Naive thymus-derived CD8-positive, alpha-beta T cell (primary cell): ENCODE results near the gene MPP3. TPM values are rescaled to one million over a fixed set of nuclear protein-coding genes. Genes with fewer than 3 reads are reported as not detected.
A peak's percentile ranks its signal among the peaks of the same experiment; 100 is the strongest.
"Not testable (repeated sequence)": the region's sequence is repeated elsewhere in the genome, so short reads cannot be mapped to it uniquely, and the experiment has no call there.

Experiments used
- ATAC-seq, 2 donors: fragments of 150-1000 bp; cut with Tn5 transposase in 1 of 2; sonication (Bioruptor Pico), chemical (Tn5 transposase) in 1 of 2; 1 replicate in 1 of 2; 2 replicates in 1 of 2; pipeline ENCODE4 v1.10.0; 2021; ENCODE audit warnings: mild to moderate bottlenecking in 2 of 2, moderate library complexity in 2 of 2
- POLR2A ChIA-PET: fragments of 350-600 bp; sonication (Branson Sonifier 250); formaldehyde crosslinking; loops from one replicate; lab custom pipeline; 2021; ENCODE audit warnings: antibody characterized with exemption; lab: Charles Lee
- DNase-seq, 10 donors: peaks; one replicate each; pipeline versions ENCODE4 v3.0.0 to v3.0.0-alpha.2; 2020 to 2022
- H3K27ac Mint-ChIP-seq, 10 donors: one replicate each; pipeline ENCODE4 v1.8.0; 2020 to 2022; ENCODE audit warnings: mild to moderate bottlenecking in 10 of 10, mixed read lengths in 10 of 10, moderate library complexity in 4 of 10, inconsistent platforms in 1 of 10
- H3K27me3 Mint-ChIP-seq, 5 donors: one replicate each; pipeline ENCODE4 v1.8.0; 2021 to 2022; ENCODE audit warnings: mixed read lengths in 5 of 5
- H3K36me3 Mint-ChIP-seq, 3 donors: one replicate each; pipeline ENCODE4 v1.8.0; 2020 to 2022; ENCODE audit warnings: mixed read lengths in 3 of 3, mild to moderate bottlenecking in 2 of 3, inconsistent platforms in 1 of 3
- H3K4me1 Mint-ChIP-seq, 4 donors: one replicate each; pipeline ENCODE4 v1.8.0; 2021 to 2022; ENCODE audit warnings: mixed read lengths in 4 of 4
- H3K4me3 Mint-ChIP-seq, 10 donors: one replicate each; pipeline ENCODE4 v1.8.0; 2020 to 2022; ENCODE audit warnings: mild to moderate bottlenecking in 10 of 10, mixed read lengths in 10 of 10, moderate library complexity in 6 of 10, inconsistent platforms in 1 of 10
- H3K9me3 Mint-ChIP-seq, 9 donors: one replicate each; pipeline ENCODE4 v1.8.0; 2020 to 2022; ENCODE audit warnings: mixed read lengths in 9 of 9, mild to moderate bottlenecking in 3 of 9, inconsistent platforms in 1 of 9, moderate library complexity in 1 of 9
- polyA plus RNA-seq, 3 donors: library from polyadenylated mRNA; unstranded; fragments of 300-500 nt; fragmentation: Illumina TruSeq; gene quantifications; one replicate each; pipeline ENCODE4 v1.2.3, GENCODE V29; 2021
- total RNA-seq, 8 experiments: library from RNA in 2 of 8; stranded (reverse) in 2 of 8; gene quantifications; one replicate each; pipeline ENCODE4 v1.2.3 and lab custom pipeline; 2021 to 2026

The MPP3 gene
- total and polyA plus RNA-seq, 5 experiments from 2014 or later = 0.16 TPM; not detected in 4

DNA sequence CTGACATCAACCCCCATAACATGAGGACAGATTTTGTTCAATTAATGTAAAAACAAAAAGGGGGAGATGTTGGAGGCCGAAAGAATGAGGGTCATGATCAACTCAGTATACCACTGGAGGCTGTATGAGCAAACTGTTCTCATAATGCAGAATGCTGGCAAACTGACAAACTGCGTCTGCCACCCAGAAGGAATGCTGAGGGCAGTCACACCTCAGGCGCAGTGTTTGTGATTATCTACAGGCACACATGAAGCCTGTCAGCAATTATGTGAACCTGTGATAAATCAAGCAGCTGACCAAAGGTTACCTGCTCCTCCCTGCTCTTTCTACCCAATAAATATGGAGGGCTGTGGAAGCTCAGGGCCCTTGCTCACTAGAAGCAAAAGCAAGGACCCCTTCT is 41.3 kb upstream of the MPP3 start:
- no peak for DNase-seq
- Mint-ChIP-seq H3K4me3 (no peak overlapping the region), H3K27me3 (peaks cover 5 to 12% (median 11%) of the 10 kb centered on the region in 5 donors), H3K36me3 (no peaks in the 10 kb centered on the region), H3K9me3 (peaks cover 0 to 1% (median 0%) of the 10 kb centered on the region in 9 donors), H3K4me1 (peaks cover 0 to 7% (median 0%) of the 10 kb centered on the region in 4 donors), H3K27ac (no peak overlapping the region)
- ATAC-seq = no peak
- POLR2A ChIA-PET = no interaction called here

GRCh38 chr17:43873815-43874214 is 40.9 kb upstream of the MPP3 start:
- POLR2A ChIA-PET = no interaction called here
- no peak for DNase-seq
- Mint-ChIP-seq H3K9me3 (peaks cover 0 to 1% (median 0%) of the 10 kb centered on the region in 9 donors), H3K4me3 (no peak overlapping the region), H3K27ac (peak overlapping the region in 1 of 10 donors; percentile 20), H3K36me3 (no peaks in the 10 kb centered on the region), H3K4me1 (peaks cover 0 to 4% (median 0%) of the 10 kb centered on the region in 4 donors), H3K27me3 (peaks cover 5 to 14% (median 12%) of the 10 kb centered on the region in 5 donors)
- ATAC-seq = no peak

GRCh38 chr17:43873091-43873490 is 40.1 kb upstream of the MPP3 start:
- no peak for ATAC-seq
- POLR2A ChIA-PET = no interaction called here
- Mint-ChIP-seq H3K36me3 (no peaks in the 10 kb centered on the region), H3K9me3 (peaks cover 0 to 1% (median 0%) of the 10 kb centered on the region in 9 donors), H3K4me1 (no peaks in the 10 kb centered on the region), H3K27me3 (peaks cover 11 to 21% (median 18%) of the 10 kb centered on the region in 5 donors), H3K27ac (peak overlapping the region in 1 of 10 donors; percentile 33), H3K4me3 (no peak overlapping the region)
- no peak for DNase-seq

DNA sequence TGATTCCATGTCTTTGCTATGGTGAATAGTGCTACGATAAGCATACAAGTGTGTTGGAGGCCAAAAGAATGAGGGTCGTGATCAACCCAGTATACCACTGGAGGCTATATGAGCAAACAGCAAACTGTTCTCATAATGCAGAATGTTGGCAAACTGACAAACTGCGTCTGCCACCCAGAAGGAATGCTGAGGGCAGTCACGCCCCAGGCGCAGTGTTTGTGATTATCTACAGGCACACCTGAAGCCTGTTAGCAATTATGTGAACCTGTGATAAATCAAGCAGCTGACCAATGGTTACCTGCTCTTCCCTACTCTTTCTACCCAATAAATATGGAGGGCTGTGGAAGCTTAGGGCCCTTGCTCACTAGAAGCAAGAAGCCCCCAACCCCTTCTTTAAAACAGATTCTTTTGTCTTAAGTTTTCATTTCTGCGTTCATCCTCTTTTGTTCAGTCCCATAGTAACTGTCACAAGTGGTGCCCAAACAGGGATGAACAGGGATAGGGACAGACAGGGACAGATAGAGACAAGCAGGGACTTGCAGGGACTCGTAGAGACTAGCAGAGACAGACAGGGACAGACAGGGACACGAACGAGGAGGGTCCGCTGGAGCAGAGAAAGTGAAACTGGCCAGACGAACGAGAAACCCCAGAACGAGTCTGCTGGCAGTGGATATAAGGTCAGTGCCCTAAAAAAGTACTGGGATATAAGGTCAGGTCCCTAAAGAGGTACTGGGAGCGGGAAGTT is 39.2 kb upstream of the MPP3 start:
- ATAC-seq = no peak
- DNase-seq = no peak
- H3K27me3 Mint-ChIP-seq = peaks cover 14 to 31% (median 21%) of the 10 kb centered on the region in 5 donors
- H3K36me3 Mint-ChIP-seq = no peaks in the 10 kb centered on the region
- no peak overlapping the region for H3K27ac Mint-ChIP-seq
- no peaks in the 10 kb centered on the region for H3K4me1 Mint-ChIP-seq
- POLR2A ChIA-PET = interaction anchor here (1.2 kb wide), 1 partner anchor 29 kb away, joined by 3 read pairs; no protein-coding TSS in a partner anchor
- peaks cover 0 to 1% (median 0%) of the 10 kb centered on the region in 9 donors for H3K9me3 Mint-ChIP-seq
- no peak overlapping the region for H3K4me3 Mint-ChIP-seq

- H3K4me1 Mint-ChIP-seq, H3K36me3 Mint-ChIP-seq, DNase-seq, H3K4me3 Mint-ChIP-seq, H3K9me3 Mint-ChIP-seq, ATAC-seq: not testable (repeated sequence)
- H3K27ac Mint-ChIP-seq = peak overlapping the region in 1 of 10 donors; percentile 53
- POLR2A ChIA-PET = interaction anchor here (0.7 kb wide), 1 partner anchor 113 kb away, joined by 4 read pairs; no protein-coding TSS in a partner anchor
- H3K27me3 Mint-ChIP-seq = peaks cover 15 to 32% (median 24%) of the 10 kb centered on the region in 5 donors
Observed at GRCh38 chr17:43869031-43869430, 36.1 kb upstream of the MPP3 start.

DNA sequence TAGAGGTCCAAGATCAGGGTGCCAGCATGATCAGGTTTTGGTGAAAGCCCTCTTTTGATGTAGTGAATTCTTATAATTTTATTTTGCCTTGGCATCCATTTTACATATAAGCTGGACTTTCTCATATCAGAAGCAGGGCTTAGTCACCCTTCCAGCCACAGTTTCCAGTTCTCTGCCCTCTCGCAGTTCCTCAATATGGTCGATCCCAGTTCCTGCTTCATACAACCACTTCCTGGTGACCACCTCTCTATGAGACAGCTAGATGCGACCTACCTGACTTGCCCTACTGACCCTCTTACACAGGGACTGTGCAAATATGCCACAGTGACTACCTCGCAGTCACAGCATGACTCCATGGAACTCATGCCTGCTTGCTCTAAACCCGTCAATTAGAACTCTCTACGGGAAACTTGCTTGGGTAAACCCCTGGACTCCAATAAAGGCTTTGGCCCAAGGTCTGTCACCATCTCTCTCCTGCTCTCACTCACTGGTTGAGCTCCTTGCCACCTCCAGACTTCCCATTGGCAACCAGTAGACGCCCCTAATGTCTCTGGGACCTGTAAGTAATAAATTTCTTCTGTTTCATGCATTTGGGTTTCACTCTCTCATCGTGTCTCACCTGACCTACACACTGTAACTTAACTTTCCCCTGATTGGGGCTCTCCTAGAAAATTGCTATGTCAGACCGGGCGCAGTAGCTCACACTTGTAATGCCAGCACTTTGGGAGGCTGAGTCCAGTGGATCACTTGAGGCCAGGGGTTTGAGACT is 35.5 kb upstream of the MPP3 start:
- peak overlapping the region in 1 of 10 donors; percentile 82 for H3K27ac Mint-ChIP-seq
- POLR2A ChIA-PET = interaction anchor here (0.7 kb wide), 1 partner anchor 113 kb away, joined by 4 read pairs; no protein-coding TSS in a partner anchor
- H3K27me3 Mint-ChIP-seq = peaks cover 15 to 32% (median 25%) of the 10 kb centered on the region in 5 donors
- no peaks in the 10 kb centered on the region for H3K36me3 Mint-ChIP-seq
- peaks cover 0 to 1% (median 0%) of the 10 kb centered on the region in 9 donors for H3K9me3 Mint-ChIP-seq
- no peak overlapping the region for H3K4me3 Mint-ChIP-seq
- no peak for DNase-seq
- H3K4me1 Mint-ChIP-seq = no peaks in the 10 kb centered on the region
- no peak for ATAC-seq

DNA sequence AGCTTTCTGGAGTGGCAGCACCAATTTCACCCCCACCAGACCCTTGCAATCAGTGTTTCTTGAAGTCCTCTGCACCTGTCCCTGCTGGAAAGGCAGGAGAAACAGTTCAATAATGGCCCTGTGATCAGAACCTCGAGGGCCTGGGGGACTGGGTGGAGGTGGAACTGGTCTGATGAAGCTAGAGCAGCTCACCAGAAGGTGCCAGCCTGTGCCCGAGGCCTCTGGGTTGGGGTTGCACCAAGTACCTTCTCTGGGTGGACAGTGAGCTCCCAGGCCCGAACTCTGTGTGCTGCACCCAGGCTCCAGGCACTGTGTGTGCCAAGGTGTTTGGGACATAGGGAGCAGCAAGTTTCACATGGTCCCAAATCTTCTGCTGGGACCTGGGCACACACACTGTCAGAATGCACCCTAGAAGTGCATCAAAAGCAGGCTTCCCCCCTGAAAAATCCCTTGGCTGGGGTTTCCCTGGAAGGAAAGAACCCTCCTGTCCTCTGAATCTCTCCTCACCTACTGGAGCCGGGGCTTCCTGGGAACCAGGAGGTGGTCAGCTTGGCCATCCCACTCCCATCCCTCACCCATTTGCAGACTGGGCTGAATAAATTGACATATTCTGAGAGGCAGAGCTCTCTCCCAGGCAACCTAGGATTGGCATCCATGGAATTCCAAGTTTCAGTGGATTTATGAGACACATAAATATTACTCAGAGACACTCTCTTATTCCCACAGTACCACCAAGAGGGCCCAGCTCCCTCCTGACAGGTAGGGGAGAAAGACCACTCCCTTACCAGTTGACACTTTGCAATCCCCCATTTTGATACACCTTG is 31.4 kb upstream of the MPP3 start:
- ATAC-seq (no peak), DNase-seq (no peak)
- Mint-ChIP-seq H3K9me3 (no peaks in the 10 kb centered on the region), H3K27ac (no peak overlapping the region), H3K27me3 (peaks cover 11 to 21% (median 17%) of the 10 kb centered on the region in 5 donors), H3K36me3 (no peaks in the 10 kb centered on the region), H3K4me3 (no peak overlapping the region), H3K4me1 (no peaks in the 10 kb centered on the region)
- POLR2A ChIA-PET = no interaction called here

GRCh38 chr17:43861960-43862359 is 29.0 kb upstream of the MPP3 start:
- no peaks in the 10 kb centered on the region for H3K9me3 Mint-ChIP-seq
- no peaks in the 10 kb centered on the region for H3K4me1 Mint-ChIP-seq
- POLR2A ChIA-PET = interaction anchor here (0.6 kb wide), 1 partner anchor 11 kb away, joined by 4 read pairs; no protein-coding TSS in a partner anchor
- ATAC-seq (no peak), DNase-seq (no peak)
- H3K4me3 Mint-ChIP-seq = no peak overlapping the region
- no peaks in the 10 kb centered on the region for H3K36me3 Mint-ChIP-seq
- H3K27ac Mint-ChIP-seq = no peak overlapping the region
- H3K27me3 Mint-ChIP-seq = peaks cover 5 to 11% (median 8%) of the 10 kb centered on the region in 5 donors

DNA sequence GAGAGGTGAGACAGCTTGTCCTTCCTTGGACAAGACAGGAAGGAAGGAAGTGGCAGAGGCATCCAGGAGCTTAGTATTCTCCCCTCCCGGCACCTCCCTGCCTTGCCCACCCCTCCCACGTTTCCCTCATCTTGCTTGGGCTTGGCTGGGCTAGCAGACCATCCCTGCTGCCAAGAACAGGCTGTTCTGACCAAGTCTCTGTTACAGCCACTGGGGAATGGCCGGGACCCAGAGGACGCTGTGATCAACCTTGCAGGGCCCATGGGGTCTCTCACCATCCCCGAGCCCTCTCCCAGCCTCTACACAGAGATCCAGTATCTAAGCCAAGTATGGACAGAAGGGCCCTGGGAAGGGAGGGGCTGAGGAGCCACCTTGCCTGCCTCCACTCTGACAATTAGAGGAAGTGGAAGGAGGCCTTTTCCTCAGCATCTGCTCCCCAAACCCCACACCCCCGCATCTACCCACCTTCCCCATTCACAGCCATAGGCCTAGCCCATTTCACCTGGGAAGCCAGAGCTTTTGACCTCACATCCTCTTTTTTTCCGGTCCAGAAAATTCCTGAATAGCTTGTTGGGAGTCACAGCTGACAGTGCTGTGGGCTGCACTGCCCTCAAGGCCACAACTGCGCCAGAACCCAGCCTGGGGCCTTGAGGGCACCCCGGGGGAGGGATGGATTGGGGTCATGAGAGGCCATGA is 28.1 kb upstream of the MPP3 start:
- DNase-seq = no peak
- POLR2A ChIA-PET = no interaction called here
- Mint-ChIP-seq H3K27me3 (peaks cover 2 to 17% (median 8%) of the 10 kb centered on the region in 5 donors), H3K4me1 (no peaks in the 10 kb centered on the region), H3K9me3 (no peaks in the 10 kb centered on the region), H3K36me3 (no peaks in the 10 kb centered on the region), H3K4me3 (no peak overlapping the region), H3K27ac (no peak overlapping the region)
- no peak for ATAC-seq

DNA sequence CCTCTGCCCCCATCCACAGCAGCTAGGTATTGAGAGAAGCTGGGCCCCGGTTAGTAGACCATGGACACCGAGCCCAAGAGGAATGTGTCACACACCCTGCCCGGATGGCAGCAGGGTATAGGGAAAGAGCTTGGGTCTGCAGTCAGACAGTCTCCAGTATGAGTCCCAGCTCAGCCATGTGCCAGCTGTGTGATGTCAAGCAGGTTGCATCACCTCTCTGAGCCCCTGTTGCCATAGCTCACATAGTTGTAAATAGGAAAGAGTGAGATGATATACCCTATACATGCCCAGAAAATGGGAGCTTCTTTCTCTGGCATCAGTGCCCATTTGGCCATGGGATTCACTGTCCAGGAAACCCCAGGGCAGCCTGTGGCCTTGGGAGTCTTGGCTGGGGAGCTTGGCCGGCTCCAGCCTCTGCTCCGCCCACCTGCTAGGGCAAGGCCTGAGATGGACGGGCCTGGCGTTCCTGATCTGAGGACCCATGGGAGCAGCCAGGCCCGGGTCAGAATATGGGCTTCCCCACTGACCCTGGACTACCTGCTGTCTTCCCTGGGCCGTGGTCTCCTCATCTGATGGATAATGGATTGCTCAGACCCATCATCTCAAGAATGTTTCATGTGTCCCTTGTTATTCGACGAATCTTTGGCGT is 27.3 kb upstream of the MPP3 start:
- H3K27me3 Mint-ChIP-seq = peaks cover 2 to 17% (median 8%) of the 10 kb centered on the region in 5 donors
- no peak overlapping the region for H3K27ac Mint-ChIP-seq
- no peak for DNase-seq
- H3K4me1 Mint-ChIP-seq = no peaks in the 10 kb centered on the region
- ATAC-seq = no peak
- no peak overlapping the region for H3K4me3 Mint-ChIP-seq
- no peaks in the 10 kb centered on the region for H3K36me3 Mint-ChIP-seq
- POLR2A ChIA-PET = no interaction called here
- H3K9me3 Mint-ChIP-seq = no peaks in the 10 kb centered on the region

DNA sequence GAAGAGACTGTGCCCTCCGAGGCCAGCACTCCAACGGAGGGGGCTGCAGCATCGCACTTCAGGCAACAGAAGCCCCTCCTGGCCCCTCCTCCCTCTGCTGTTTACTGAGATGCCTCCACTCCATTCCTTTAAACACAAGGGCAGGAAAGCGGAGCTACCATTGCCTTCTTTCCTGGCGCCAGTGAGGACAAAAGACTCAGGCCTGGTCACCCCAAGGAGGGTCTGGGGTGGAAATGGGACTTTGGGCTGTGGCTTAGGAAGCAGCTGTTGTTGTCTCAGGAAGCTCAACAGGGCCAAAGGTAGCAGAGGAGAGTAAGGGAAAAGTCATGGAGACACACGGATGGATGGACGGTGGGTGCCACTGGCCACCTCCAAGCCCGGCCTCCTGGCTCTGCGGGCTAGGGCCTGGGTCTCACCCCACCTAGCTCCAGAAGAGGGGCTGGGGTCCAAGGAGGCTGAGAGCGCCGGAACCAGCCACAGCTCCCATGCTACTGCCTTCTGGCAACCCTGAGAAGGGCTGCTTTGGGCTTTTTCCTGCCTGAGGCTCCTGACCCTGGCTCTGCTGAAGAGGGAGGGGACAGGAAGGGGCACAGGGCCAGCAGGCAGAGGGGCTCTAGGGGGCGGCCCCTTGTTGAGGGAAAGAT is 25.1 kb upstream of the MPP3 start:
- peaks cover 0 to 17% (median 8%) of the 10 kb centered on the region in 5 donors for H3K27me3 Mint-ChIP-seq
- peak overlapping the region in 1 of 10 donors; percentile 43 for H3K27ac Mint-ChIP-seq
- ATAC-seq (no peak), DNase-seq (no peak)
- no peaks in the 10 kb centered on the region for H3K4me1 Mint-ChIP-seq
- H3K9me3 Mint-ChIP-seq = no peaks in the 10 kb centered on the region
- no peak overlapping the region for H3K4me3 Mint-ChIP-seq
- POLR2A ChIA-PET = no interaction called here
- no peaks in the 10 kb centered on the region for H3K36me3 Mint-ChIP-seq
